Hepatocyte (in vitro differentiated cells): ENCODE data around the gene NEAT1.

ENCODE experiments used
- CTCF ChIP-seq: fragments of 200-600 bp; sonication (generic); IDR thresholded peaks from 2 replicates; pipeline ENCODE4 v1.5.1; 2016; ENCODE audit warnings: antibody characterized with exemption, mild to moderate bottlenecking; ENCODE audit not compliant: poor library complexity
- EZH2 ChIP-seq: fragments of 200-600 bp; sonication (generic); IDR thresholded peaks from 2 replicates; pipeline ENCODE4 v1.6.1; 2016; ENCODE audit warnings: antibody characterized with exemption, mild to moderate bottlenecking, borderline replicate concordance

GRCh38 chr11:65486570-65487466 is 64.2 kb downstream of the NEAT1 start:
- TF ChIP-seq CTCF (no peak), EZH2 (no peak)
